ENCODE results near the gene HMGN3. TPM values are rescaled to one million over a fixed set of nuclear protein-coding genes. Genes with fewer than 3 reads are reported as not detected.

HMGN3 gene
- total RNA-seq, 1 experiment from 2014 or later: 183 TPM

- no peaks in the 10 kb centered on the region for H3K79me2 ChIP-seq (ENCODE audit: insufficient read depth, low read length)
- H2BK5ac ChIP-seq (ENCODE audit: insufficient read length, low read length): no peak overlapping the region
- no peak overlapping the region for H4K8ac ChIP-seq (replicated peaks; ENCODE audit: insufficient read length, low read depth, low read length)
- no peak overlapping the region for H2BK20ac ChIP-seq (ENCODE audit: low read depth, low read length, poor library complexity, severe bottlenecking)
- H3K9me3 Mint-ChIP-seq: peaks cover 32 to 33% of the 10 kb centered on the region in 2 experiments
- no peak overlapping the region for H4K5ac ChIP-seq (ENCODE audit: insufficient read length, low read depth, low read length)
- no peak overlapping the region for H2BK12ac ChIP-seq (ENCODE audit: insufficient read length, low read depth, low read length)
- H3K27ac ChIP-seq (ENCODE audit: insufficient read length, low read depth, low read length): no peak overlapping the region
- H3K9me3 ChIP-seq (ENCODE audit: control insufficient read depth, low read depth, low read length): no peaks in the 10 kb centered on the region
- H4K20me1 ChIP-seq (ENCODE audit: control insufficient read depth, insufficient read depth, insufficient read length): no peaks in the 10 kb centered on the region
- no peaks in the 10 kb centered on the region for H3K4me1 ChIP-seq (ENCODE audit: insufficient read depth, low read length)
- H3K56ac ChIP-seq (ENCODE audit: insufficient read length, low read depth, low read length): no peak overlapping the region
- no peak overlapping the region for H3K18ac ChIP-seq (ENCODE audit: insufficient read length, low read depth, low read length)
- H2BK15ac ChIP-seq (ENCODE audit: low read depth, low read length): no peak overlapping the region
- H3K4ac ChIP-seq (ENCODE audit: low read depth, low read length): no peak overlapping the region
- peaks cover 0 to 6% of the 10 kb centered on the region in 2 experiments; a peak in 2 of 4 replicates for H3K4me1 Mint-ChIP-seq
- DNase-seq: no peak
- H3K4me3 Mint-ChIP-seq: no peak overlapping the region
- no peak overlapping the region for H4K91ac ChIP-seq (ENCODE audit: insufficient read length, low read depth, low read length)
- H3K23ac ChIP-seq (ENCODE audit: insufficient read length, low read depth, low read length): no peak overlapping the region
- H2BK120ac ChIP-seq (ENCODE audit: low read depth, low read length, poor library complexity, severe bottlenecking): no peak overlapping the region
- no peak overlapping the region for H3K4me2 ChIP-seq (ENCODE audit: insufficient read depth, insufficient read length, low read length)
- WGBS (ENCODE audit: extremely low coverage, insufficient read length, low lambda C conversion rate): no CpG with 5 or more reads among the region's 2 CpGs
- no peak overlapping the region for H2AFZ ChIP-seq (ENCODE audit: low read length)
- no peaks in the 10 kb centered on the region for H3K27me3 ChIP-seq (ENCODE audit: insufficient read depth, low read length)
- no peak overlapping the region for H3K14ac ChIP-seq (ENCODE audit: insufficient read depth, low read length)
- H2AK5ac ChIP-seq (ENCODE audit: insufficient read length, low read length): no peak overlapping the region
- H3K23me2 ChIP-seq (ENCODE audit: insufficient read length, low read depth, low read length, poor library complexity, severe bottlenecking): no peaks in the 10 kb centered on the region
- no peak overlapping the region for H3K9ac ChIP-seq (ENCODE audit: extremely low read depth, insufficient read length, low read length)
- no peak overlapping the region for H3T11ph ChIP-seq (ENCODE audit: low read length)
- peaks cover 6 to 41% (median 13%) of the 10 kb centered on the region in 3 experiments; a peak in 6 of 7 replicates for H3K36me3 Mint-ChIP-seq (ENCODE audit: insufficient read depth in 1 of 3, low read depth in 3 of 3)
- no peaks in the 10 kb centered on the region; the same call in 1 of the 2 replicates for H3K27me3 Mint-ChIP-seq (ENCODE audit: low read depth)
- no peaks in the 10 kb centered on the region for H3K79me1 ChIP-seq (ENCODE audit: insufficient read depth, low read depth, low read length, poor library complexity, severe bottlenecking)
- no peak for TF ChIP-seq CTCF (conservative IDR thresholded peaks at IDR 0.05)
- no peak overlapping the region for H3K27ac Mint-ChIP-seq
Observed at GRCh38 chr6:79260772-79261171, 26.3 kb upstream of the HMGN3 start.

All from H9 (cell line).